ENCODE measurements around the gene PHF5A. TPM values are rescaled to one million over a fixed set of nuclear protein-coding genes. Genes with fewer than 3 reads are reported as not detected.

Gene PHF5A
- total and polyA plus RNA-seq, 4 donors, result 15.8 to 31.7 (median 23.2) TPM

DNA sequence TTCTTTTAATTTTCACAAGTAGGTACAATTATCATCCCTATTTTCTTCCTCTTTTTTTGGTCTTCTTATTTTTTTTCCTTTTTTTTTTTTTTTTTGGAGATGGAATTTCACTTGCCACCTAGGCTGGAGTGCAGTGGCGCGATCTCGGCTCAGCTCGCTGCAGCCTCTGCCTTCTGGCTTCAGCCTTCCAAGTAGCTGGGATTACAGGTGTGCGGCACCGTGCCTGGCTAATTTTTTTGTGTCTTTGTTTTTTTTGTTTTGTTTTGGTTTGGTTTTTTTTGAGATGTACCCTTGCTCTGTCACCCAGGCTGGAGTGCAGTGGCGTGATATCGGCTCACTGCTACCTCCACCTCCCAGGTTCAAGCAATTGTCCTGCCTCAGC, 38.5 kb downstream of the PHF5A start (continued):
- TF ChIP-seq FOXA2 (IDR thresholded peaks at IDR 0.05) (no peak), HNF4G (IDR thresholded peaks at IDR 0.05) (no peak), FOXA1 (IDR thresholded peaks at IDR 0.05) (no peak)

DNA sequence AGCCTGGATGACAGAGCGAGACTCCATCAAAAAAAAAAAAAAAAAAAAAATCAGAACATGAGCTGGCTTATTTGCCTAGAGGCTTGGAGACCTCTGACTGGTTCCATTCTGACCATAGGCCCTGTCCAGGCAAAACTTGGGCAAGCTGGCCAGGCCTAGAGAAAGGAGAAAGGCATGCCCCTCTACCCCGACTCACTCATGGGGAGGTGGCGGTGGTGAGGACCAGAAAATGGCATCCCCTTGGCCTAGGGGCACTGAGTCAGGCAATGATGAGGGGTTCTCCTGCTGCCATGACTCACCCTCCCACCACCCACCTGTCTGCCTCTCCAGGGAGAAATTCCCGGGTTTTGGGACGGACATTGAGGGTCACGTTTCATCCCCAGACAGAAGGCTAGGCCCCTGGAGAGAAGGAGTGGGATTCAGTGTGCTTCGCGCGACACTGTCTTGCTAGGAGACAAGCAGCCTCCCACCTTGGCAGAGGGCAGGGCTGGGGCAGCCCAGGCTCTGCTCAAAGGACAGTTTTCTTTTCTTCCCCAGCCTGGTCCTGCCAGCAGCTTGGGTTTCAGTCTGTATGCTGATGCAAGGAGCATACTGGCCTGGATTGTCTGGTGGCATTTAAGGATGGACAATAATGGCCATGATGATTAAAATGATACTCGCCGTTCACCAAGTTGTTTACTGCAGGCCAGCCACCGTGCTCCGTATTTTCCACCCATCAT, 39.1 kb downstream of the PHF5A start:
- no peak overlapping the region for H3K9ac ChIP-seq (ENCODE audit: low read depth in 1 of 2, low read length in 2 of 2)
- H3K4me1 ChIP-seq (ENCODE audit: control insufficient read depth in 4 of 4, insufficient read depth in 4 of 4, low read length in 3 of 4), result peaks cover 0 to 4% (median under 1%) of the 10 kb centered on the region in 4 donors
- H3K27me3 ChIP-seq (ENCODE audit: control insufficient read depth in 4 of 4, insufficient read depth in 4 of 4, low read length in 3 of 4), result no peaks in the 10 kb centered on the region
- no peak for DNase-seq (ENCODE audit: low spot score)
- H3K27ac ChIP-seq (ENCODE audit: low read depth in 1 of 2, low read length in 2 of 2), result no peak overlapping the region
- TF ChIP-seq FOXA1 (IDR thresholded peaks at IDR 0.05), result no peak
- TF ChIP-seq REST (IDR thresholded peaks at IDR 0.05), result no peak
- TF ChIP-seq, protein P1, sequence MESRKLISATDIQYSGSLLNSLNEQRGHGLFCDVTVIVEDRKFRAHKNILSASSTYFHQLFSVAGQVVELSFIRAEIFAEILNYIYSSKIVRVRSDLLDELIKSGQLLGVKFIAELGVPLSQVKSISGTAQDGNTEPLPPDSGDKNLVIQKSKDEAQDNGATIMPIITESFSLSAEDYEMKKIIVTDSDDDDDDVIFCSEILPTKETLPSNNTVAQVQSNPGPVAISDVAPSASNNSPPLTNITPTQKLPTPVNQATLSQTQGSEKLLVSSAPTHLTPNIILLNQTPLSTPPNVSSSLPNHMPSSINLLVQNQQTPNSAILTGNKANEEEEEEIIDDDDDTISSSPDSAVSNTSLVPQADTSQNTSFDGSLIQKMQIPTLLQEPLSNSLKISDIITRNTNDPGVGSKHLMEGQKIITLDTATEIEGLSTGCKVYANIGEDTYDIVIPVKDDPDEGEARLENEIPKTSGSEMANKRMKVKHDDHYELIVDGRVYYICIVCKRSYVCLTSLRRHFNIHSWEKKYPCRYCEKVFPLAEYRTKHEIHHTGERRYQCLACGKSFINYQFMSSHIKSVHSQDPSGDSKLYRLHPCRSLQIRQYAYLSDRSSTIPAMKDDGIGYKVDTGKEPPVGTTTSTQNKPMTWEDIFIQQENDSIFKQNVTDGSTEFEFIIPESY (IDR thresholded peaks at IDR 0.05), result no peak
- TF ChIP-seq JUND (IDR thresholded peaks at IDR 0.05), result no peak
- TF ChIP-seq, protein P2, sequence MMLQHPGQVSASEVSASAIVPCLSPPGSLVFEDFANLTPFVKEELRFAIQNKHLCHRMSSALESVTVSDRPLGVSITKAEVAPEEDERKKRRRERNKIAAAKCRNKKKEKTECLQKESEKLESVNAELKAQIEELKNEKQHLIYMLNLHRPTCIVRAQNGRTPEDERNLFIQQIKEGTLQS (IDR thresholded peaks at IDR 0.05), result no peak
- TF ChIP-seq GABPA (IDR thresholded peaks at IDR 0.05 in 1 of 2, conservative IDR thresholded peaks at IDR 0.05 in 1 of 2), result no peak
- no peak for TF ChIP-seq YY1 (IDR thresholded peaks at IDR 0.05)
- no peak for TF ChIP-seq TAF1 (conservative IDR thresholded peaks at IDR 0.05)
- no peak for TF ChIP-seq HNF4A (conservative IDR thresholded peaks at IDR 0.05)
- no peak for TF ChIP-seq RAD21 (IDR thresholded peaks at IDR 0.05)
- no peak for TF ChIP-seq EGR1 (IDR thresholded peaks at IDR 0.05; ENCODE audit: low read depth in 2 of 2)
- no peak overlapping the region for H3K4me3 ChIP-seq (ENCODE audit: low read depth in 1 of 3, low read length in 3 of 3)
- H3K36me3 ChIP-seq (ENCODE audit: control insufficient read depth in 4 of 4, insufficient read depth in 3 of 4, low read depth in 1 of 4, low read length in 3 of 4), result peaks cover 0 to 14% (median 0%) of the 10 kb centered on the region in 4 donors
- no peaks in the 10 kb centered on the region for H3K9me3 ChIP-seq (ENCODE audit: control insufficient read depth in 4 of 4, low read length in 3 of 4)
- WGBS, result 96% methylated on average over 13 of the region's 13 CpGs

DNA sequence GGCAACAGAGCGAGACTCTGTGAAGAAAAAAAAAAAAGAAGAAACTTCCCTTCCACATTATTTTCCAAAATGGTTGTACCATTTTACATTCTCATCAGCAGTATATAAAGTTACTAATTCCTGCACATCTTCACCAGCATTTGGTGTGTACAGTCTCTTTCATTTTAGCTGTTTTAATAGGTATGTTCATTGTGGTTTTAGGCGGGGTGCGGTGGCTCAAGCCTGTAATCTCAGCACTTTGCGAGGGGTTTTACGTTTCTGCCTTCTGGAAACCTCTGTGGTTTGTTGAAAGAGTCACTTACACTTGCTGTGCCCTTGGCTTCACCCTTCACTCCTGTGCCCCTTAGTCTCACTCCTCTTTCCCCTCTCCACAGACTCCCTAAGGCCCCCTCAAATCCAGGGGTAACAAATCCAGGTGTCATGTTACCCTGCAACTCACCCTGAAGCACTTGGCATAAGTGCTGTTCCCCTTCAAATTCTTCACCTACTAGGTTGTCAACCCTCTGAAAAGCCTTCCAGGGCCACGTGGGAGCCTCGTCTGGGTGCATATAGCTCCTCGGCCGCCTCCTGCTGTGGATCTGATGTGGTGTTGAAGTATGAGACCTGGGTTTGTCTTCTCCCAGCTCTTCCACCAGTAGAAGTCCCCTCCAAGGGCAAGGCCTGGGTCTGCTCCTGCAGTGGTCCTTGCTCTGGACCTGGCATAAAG, 42.7 kb downstream of the PHF5A start:
- peaks cover 0 to 8% (median 6%) of the 10 kb centered on the region in 4 donors for H3K36me3 ChIP-seq (ENCODE audit: control insufficient read depth in 4 of 4, insufficient read depth in 3 of 4, low read depth in 1 of 4, low read length in 3 of 4)
- 88% methylated on average over 9 of the region's 9 CpGs for WGBS
- H3K27ac ChIP-seq (ENCODE audit: low read depth in 1 of 2, low read length in 2 of 2), result no peak overlapping the region
- TF ChIP-seq HNF4A (conservative IDR thresholded peaks at IDR 0.05), result no peak
- no peak for TF ChIP-seq HNF4G (IDR thresholded peaks at IDR 0.05)
- TF ChIP-seq JUND (IDR thresholded peaks at IDR 0.05), result no peak
- no peak for TF ChIP-seq GABPA (IDR thresholded peaks at IDR 0.05 in 1 of 2, conservative IDR thresholded peaks at IDR 0.05 in 1 of 2)
- TF ChIP-seq, protein P1 (IDR thresholded peaks at IDR 0.05), result no peak
- no peak for TF ChIP-seq REST (IDR thresholded peaks at IDR 0.05)
- TF ChIP-seq, protein P3, sequence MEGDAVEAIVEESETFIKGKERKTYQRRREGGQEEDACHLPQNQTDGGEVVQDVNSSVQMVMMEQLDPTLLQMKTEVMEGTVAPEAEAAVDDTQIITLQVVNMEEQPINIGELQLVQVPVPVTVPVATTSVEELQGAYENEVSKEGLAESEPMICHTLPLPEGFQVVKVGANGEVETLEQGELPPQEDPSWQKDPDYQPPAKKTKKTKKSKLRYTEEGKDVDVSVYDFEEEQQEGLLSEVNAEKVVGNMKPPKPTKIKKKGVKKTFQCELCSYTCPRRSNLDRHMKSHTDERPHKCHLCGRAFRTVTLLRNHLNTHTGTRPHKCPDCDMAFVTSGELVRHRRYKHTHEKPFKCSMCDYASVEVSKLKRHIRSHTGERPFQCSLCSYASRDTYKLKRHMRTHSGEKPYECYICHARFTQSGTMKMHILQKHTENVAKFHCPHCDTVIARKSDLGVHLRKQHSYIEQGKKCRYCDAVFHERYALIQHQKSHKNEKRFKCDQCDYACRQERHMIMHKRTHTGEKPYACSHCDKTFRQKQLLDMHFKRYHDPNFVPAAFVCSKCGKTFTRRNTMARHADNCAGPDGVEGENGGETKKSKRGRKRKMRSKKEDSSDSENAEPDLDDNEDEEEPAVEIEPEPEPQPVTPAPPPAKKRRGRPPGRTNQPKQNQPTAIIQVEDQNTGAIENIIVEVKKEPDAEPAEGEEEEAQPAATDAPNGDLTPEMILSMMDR (IDR thresholded peaks at IDR 0.05; ENCODE audit: low read depth, low read length, missing input control), result no peak

More for the DNA sequence above, 42.7 kb downstream of the PHF5A start:
- H3K27me3 ChIP-seq (ENCODE audit: control insufficient read depth in 4 of 4, insufficient read depth in 4 of 4, low read length in 3 of 4), result no peaks in the 10 kb centered on the region
- no peaks in the 10 kb centered on the region for H3K9me3 ChIP-seq (ENCODE audit: control insufficient read depth in 4 of 4, low read length in 3 of 4)
- H3K4me3 ChIP-seq (ENCODE audit: low read depth in 1 of 3, low read length in 3 of 3), result no peak overlapping the region
- no peak overlapping the region for H3K9ac ChIP-seq (ENCODE audit: low read depth in 1 of 2, low read length in 2 of 2)
- no peak for DNase-seq (ENCODE audit: low spot score)
- no peaks in the 10 kb centered on the region for H3K4me1 ChIP-seq (ENCODE audit: control insufficient read depth in 4 of 4, insufficient read depth in 4 of 4, low read length in 3 of 4)

Measured in liver (tissue), 9 donors.